RCC 7860 (cell line): Measurements from ENCODE around the gene KRTAP4-6.
A peak's percentile ranks its signal among the peaks of the same experiment; 100 is the strongest.
"Not testable (repeated sequence)": the region's sequence is repeated elsewhere in the genome, so short reads cannot be mapped to it uniquely, and the experiment has no call there.

Experiments
- DNase-seq: peaks from one replicate; pipeline ENCODE4 v3.0.0-alpha.2; 2015; ENCODE audit warnings: low spot score
- FAIRE-seq: peaks from 2 replicates; lab custom pipeline; 2012; peaks lifted over from hg19 to GRCh38; lab: Jason Lieb, UNC

The KRTAP4-6 gene

GRCh38 chr17:41111151-41111885, 29.0 kb downstream of the KRTAP4-6 start:
- DNase-seq = no peak
- peak; percentile 46 for FAIRE-seq

GRCh38 chr17:41108728-41109386, 31.5 kb downstream of the KRTAP4-6 start:
- DNase-seq, FAIRE-seq: not testable (repeated sequence)

GRCh38 chr17:41107941-41108450, 32.3 kb downstream of the KRTAP4-6 start:
- DNase-seq (no peak), FAIRE-seq (no peak)

GRCh38 chr17:41105347-41105746, 35.0 kb downstream of the KRTAP4-6 start, which contains the start of gene KRTAP4-9:
Gene KRTAP4-9, plus strand, starts transcription at chr17:41105389. Its CDS starts 0 bp downstream, at chr17:41105389.
- not testable (repeated sequence) for FAIRE-seq

GRCh38 chr17:41104386-41105038, 35.8 kb downstream of the KRTAP4-6 start:
- DNase-seq (peak; percentile 68), FAIRE-seq (peak; percentile 98)

More at GRCh38 chr17:41105347-41105746, 35.0 kb downstream of the KRTAP4-6 start, which contains the start of gene KRTAP4-9:
- not testable (repeated sequence) for DNase-seq

- DNase-seq = no peak
- FAIRE-seq = no peak
Observed at GRCh38 chr17:41103896-41104295, 36.4 kb downstream of the KRTAP4-6 start.

- FAIRE-seq (no peak), DNase-seq (no peak)
Observed at GRCh38 chr17:41101586-41102259, 38.6 kb downstream of the KRTAP4-6 start, which contains the start of gene KRTAP4-16. Gene KRTAP4-16, minus strand, starts transcription at chr17:41102209. Its CDS starts 0 bp downstream, at chr17:41102209.

- DNase-seq (peak; percentile 80), FAIRE-seq (peak; percentile 60)
Observed at GRCh38 chr17:41099682-41100480, 40.5 kb downstream of the KRTAP4-6 start.

GRCh38 chr17:41098481-41098880, 41.9 kb downstream of the KRTAP4-6 start:
- no peak for DNase-seq
- no peak for FAIRE-seq

- DNase-seq = no peak
- no peak for FAIRE-seq
Observed at GRCh38 chr17:41098042-41098441, 42.3 kb downstream of the KRTAP4-6 start, which contains the start of gene KRTAP4-8. Gene KRTAP4-8, minus strand, starts transcription at chr17:41098142. Its CDS starts 58 bp downstream, at chr17:41098084.

- FAIRE-seq (no peak), DNase-seq (no peak)
Observed at GRCh38 chr17:41096055-41096454, 44.3 kb downstream of the KRTAP4-6 start.
